Transverse colon (tissue), 4 donors: Measurements from ENCODE around the gene CD209. TPM values are rescaled to one million over a fixed set of nuclear protein-coding genes. Genes with fewer than 3 reads are reported as not detected.

ENCODE experiments used
- DNase-seq: peaks from one replicate; pipeline ENCODE4 v3.0.0-alpha.2; 2019
- H3K27ac ChIP-seq, 4 donors: fragments of 200-600 bp; sonication (generic); 2 replicates each; pipeline ENCODE4 v1.5.1; 2016 to 2018; ENCODE audit warnings: inconsistent platforms in 4 of 4
- H3K27me3 ChIP-seq: fragments of 200-600 bp; sonication (generic); 2 replicates; pipeline ENCODE4 v1.5.1; 2017; ENCODE audit warnings: inconsistent platforms
- H3K36me3 ChIP-seq, 4 donors: fragments of 200-600 bp; sonication (generic); 2 replicates each; pipeline ENCODE4 v1.5.1; 2017 to 2019; ENCODE audit warnings: inconsistent platforms in 4 of 4
- H3K4me1 ChIP-seq, 4 donors: fragments of 200-600 bp; sonication (generic); 2 replicates each; pipeline ENCODE4 v1.5.1; 2017 to 2020; ENCODE audit warnings: inconsistent platforms in 4 of 4
- H3K4me3 ChIP-seq, 4 donors: fragments of 200-600 bp; sonication (generic); 1 replicate in 1 of 4; 2 replicates in 3 of 4; pipeline versions ENCODE4 v1.5.1 to v1.6.1; 2017 to 2019; ENCODE audit warnings: inconsistent platforms in 4 of 4
- H3K9me3 ChIP-seq, 2 donors: fragments of 200-600 bp; sonication (generic); 2 replicates each; pipeline ENCODE4 v1.5.1; 2017 to 2019; ENCODE audit warnings: inconsistent platforms in 2 of 2
- CTCF ChIP-seq, 5 experiments: fragments of 200-600 bp in 3 of 5; fragments of 450-650 bp in 2 of 5; sonication (generic) in 3 of 5; IDR thresholded peaks; 1 replicate in 2 of 5; 2 replicates in 3 of 5; pipeline ENCODE4 v1.5.1; 2016 to 2017; ENCODE audit warnings: antibody characterized with exemption in 5 of 5, inconsistent platforms in 3 of 5, mild to moderate bottlenecking in 2 of 5, moderate library complexity in 1 of 5
- EP300 ChIP-seq: sonication (generic); formaldehyde crosslinking; IDR thresholded peaks from one replicate; pipeline ENCODE4 v1.6.1; 2017; ENCODE audit warnings: antibody characterized with exemption, low read depth
- POLR2A ChIP-seq: fragments of 450-650 bp; IDR thresholded peaks from one replicate; pipeline ENCODE4 v1.6.1; 2016; ENCODE audit warnings: antibody characterized with exemption, mild to moderate bottlenecking, moderate library complexity
- POLR2AphosphoS5 ChIP-seq, 3 donors: sonication (generic); formaldehyde crosslinking; IDR thresholded peaks; one replicate each; pipeline ENCODE4 v1.6.1; 2016; ENCODE audit warnings: antibody characterized with exemption in 3 of 3
- WGBS, 2 donors: methylation state at CpG; one replicate each; pipeline ENCODE4 v1.1.5; 2018; ENCODE audit warnings: low coverage in 1 of 2; 5-methylcytosine and 5-hydroxymethylcytosine counted together
- in situ Hi-C, 4 donors: fragments of 200-750 bp; cut with MboI; loops; one replicate each; pipeline versions ENCODE4 v1.15.0 to v1.15.1; 2017; ENCODE audit warnings: low sequenced_read_pairs in 3 of 4, low pct_ligation_motif_present in 1 of 4, low pct_unique_long_range_greater_than_20kb in 1 of 4
- intact Hi-C: fragments of 100-400 bp; cut with DNase I; formaldehyde crosslinking; loops from one replicate; pipeline ENCODE4 v1.15.1; 2023; ENCODE audit warnings: low total_unique reads
- total RNA-seq, 4 donors: library from RNA; depleted of rRNA; stranded (reverse); fragments of >200 nt; gene quantifications; one replicate each; pipeline ENCODE4 v1.1.0, GENCODE V29; 2016

CD209 gene
- total RNA-seq, 4 donors from 2014 or later = 1.00 to 9.4 (median 4.4) TPM

- TF ChIP-seq POLR2AphosphoS5 (IDR thresholded peaks at IDR 0.05) = no peak
- TF ChIP-seq CTCF (IDR thresholded peaks at IDR 0.05) = no peak
- TF ChIP-seq POLR2A = no peak
- TF ChIP-seq EP300 = no peak
- in situ Hi-C loops (no loop called here), intact Hi-C loops (no loop called here)
- Histone ChIP-seq H3K9me3 (no peaks in the 10 kb centered on the region), H3K36me3 (no peaks in the 10 kb centered on the region), H3K4me1 (no peaks in the 10 kb centered on the region), H3K27ac (no peak overlapping the region), H3K27me3 (no peaks in the 10 kb centered on the region), H3K4me3 (no peak overlapping the region)
- no peak for DNase-seq
- WGBS, 2 donors = 73 to 86% methylated on average over 6 to 13 of the region's 13 CpGs
These were observed 54.8 kb downstream of the CD209 start for GRCh38 chr19:7692417-7693088.

GRCh38 chr19:7691497-7691896 is 55.8 kb downstream of the CD209 start:
- in situ Hi-C loops = no loop called here
- DNase-seq = no peak
- Histone ChIP-seq H3K36me3 (no peaks in the 10 kb centered on the region), H3K9me3 (no peaks in the 10 kb centered on the region), H3K27ac (no peak overlapping the region), H3K4me3 (no peak overlapping the region), H3K4me1 (no peaks in the 10 kb centered on the region), H3K27me3 (no peaks in the 10 kb centered on the region)
- TF ChIP-seq EP300 = no peak
- no peak for TF ChIP-seq POLR2AphosphoS5 (IDR thresholded peaks at IDR 0.05)
- TF ChIP-seq POLR2A = no peak
- no peak for TF ChIP-seq CTCF (IDR thresholded peaks at IDR 0.05)
- intact Hi-C loops = no loop called here

- Histone ChIP-seq H3K27ac (no peak overlapping the region), H3K27me3 (no peaks in the 10 kb centered on the region), H3K4me1 (no peaks in the 10 kb centered on the region), H3K9me3 (no peaks in the 10 kb centered on the region), H3K4me3 (no peak overlapping the region), H3K36me3 (no peaks in the 10 kb centered on the region)
- DNase-seq = no peak
- 43 to 82% methylated on average over 4 to 8 of the region's 8 CpGs for WGBS, 2 donors
- in situ Hi-C loops (no loop called here), intact Hi-C loops (no loop called here)
- no peak for TF ChIP-seq CTCF (IDR thresholded peaks at IDR 0.05)
- TF ChIP-seq POLR2A = no peak
- TF ChIP-seq EP300 = no peak
- TF ChIP-seq POLR2AphosphoS5 (IDR thresholded peaks at IDR 0.05) = no peak
These were observed 56.5 kb downstream of the CD209 start for GRCh38 chr19:7690779-7691258.

Other genes starting within 250 kb of the CD209 start
- 10 to 100 TPM; 50.2 to 72.7 (median 69.1) TPM for gene ZNF358, start 231.4 kb downstream of the CD209 start, total RNA-seq
- gene MCOLN1, start 224.9 kb downstream of the CD209 start, total RNA-seq = 10 to 100 TPM; 14.7 to 93.1 (median 23.9) TPM
- gene PNPLA6, start 211.8 kb downstream of the CD209 start, total RNA-seq = 100 to 1,000 TPM; 115 to 435 (median 147) TPM
- gene CAMSAP3, start 151.7 kb downstream of the CD209 start, total RNA-seq = 100 to 1,000 TPM in 1 of 4 donors, 10 to 100 TPM in 3; 36.2 to 114 (median 61.6) TPM
- 100 to 1,000 TPM in 1 of 4 donors, 10 to 100 TPM in 3; 27.8 to 123 (median 57.3) TPM for gene XAB2, start 118.0 kb downstream of the CD209 start, total RNA-seq
- gene PET100, start 117.7 kb downstream of the CD209 start, total RNA-seq = 10 to 100 TPM in 2 of 4 donors, not detected in 2; 16.4 to 48.0 TPM
- gene PCP2, start 113.8 kb downstream of the CD209 start, total RNA-seq = 10 to 100 TPM in 1 of 4 donors, 1 to 10 TPM in 1, not detected in 2; 4.1 to 14.2 TPM
- gene STXBP2, start 110.4 kb downstream of the CD209 start, total RNA-seq = 100 to 1,000 TPM; 132 to 303 (median 205) TPM
- not detected for gene RETN, start 78.5 kb downstream of the CD209 start, total RNA-seq
- under 1 TPM in 1 of 4 donors, not detected in 3; 0.41 TPM for gene MCEMP1, start 70.4 kb downstream of the CD209 start, total RNA-seq
- gene TRAPPC5, start 66.7 kb downstream of the CD209 start, total RNA-seq = 10 to 100 TPM; 15.1 to 63.5 (median 34.4) TPM
- gene FCER2, start 45.4 kb downstream of the CD209 start, total RNA-seq = 10 to 100 TPM in 1 of 4 donors, 1 to 10 TPM in 1, under 1 TPM in 1, not detected in 1; 0.27 to 10.1 (median 4.3) TPM
- 1 to 10 TPM in 1 of 4 donors, under 1 TPM in 1, not detected in 2; 0.55 to 1.1 TPM for gene CLEC4G, start 15.4 kb downstream of the CD209 start, total RNA-seq
- under 1 TPM in 1 of 4 donors, not detected in 3; 0.16 TPM for gene CLEC4M, start 15.7 kb upstream of the CD209 start, total RNA-seq
- gene EVI5L, start 82.7 kb upstream of the CD209 start, total RNA-seq = 10 to 100 TPM in 3 of 4 donors, 1 to 10 TPM in 1; 8.5 to 65.8 (median 15.0) TPM
- gene PRR36, start 126.9 kb upstream of the CD209 start, total RNA-seq = under 1 TPM in 1 of 4 donors, not detected in 3; 0.16 TPM
- 1 to 10 TPM in 1 of 4 donors, under 1 TPM in 1, not detected in 2; 0.79 to 1.5 TPM for gene LRRC8E, start 141.0 kb upstream of the CD209 start, total RNA-seq
- gene MAP2K7, start 156.3 kb upstream of the CD209 start, total RNA-seq = 100 to 1,000 TPM in 1 of 4 donors, 10 to 100 TPM in 3; 11.9 to 125 (median 20.9) TPM
- 1 to 10 TPM in 1 of 4 donors, not detected in 3; 1.4 TPM for gene TGFBR3L, start 167.3 kb upstream of the CD209 start, total RNA-seq
- gene SNAPC2, start 172.8 kb upstream of the CD209 start, total RNA-seq = 10 to 100 TPM; 11.4 to 35.9 (median 13.0) TPM
- gene CTXN1, start 178.6 kb upstream of the CD209 start, total RNA-seq = 10 to 100 TPM in 1 of 4 donors, 1 to 10 TPM in 3; 2.9 to 29.7 (median 4.8) TPM
- 100 to 1,000 TPM in 1 of 4 donors, 10 to 100 TPM in 3; 59.7 to 102 (median 71.8) TPM for gene TIMM44, start 196.1 kb upstream of the CD209 start, total RNA-seq